ENCODE measurements around the gene KIFAP3. TPM values are rescaled to one million over a fixed set of nuclear protein-coding genes. Genes with fewer than 3 reads are reported as not detected.

KIFAP3 gene
- total and polyA plus RNA-seq, 2 of the 8 experiments (the other 6 are each of a cell fraction or from before 2014, with no cell fraction given) = 1.3 to 3.2 TPM

DNA sequence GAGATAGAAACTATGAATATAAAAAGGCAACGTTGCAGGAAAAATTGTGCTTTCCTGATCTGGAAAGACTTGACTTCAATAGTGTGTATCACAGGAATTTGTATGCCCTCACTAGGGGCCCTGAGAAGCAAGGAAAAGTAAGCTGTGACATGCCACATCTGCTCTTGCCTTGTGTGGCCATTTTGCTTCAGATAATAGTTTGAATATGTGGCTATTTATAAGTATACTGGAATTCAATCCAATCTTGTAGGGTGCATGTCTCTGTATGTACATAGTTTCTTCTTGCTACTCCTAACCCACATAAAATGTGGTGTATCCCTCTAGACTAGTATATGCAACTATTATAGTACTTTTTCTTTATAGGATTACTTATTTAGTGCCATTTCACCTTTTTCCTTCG lies 149.7 kb downstream of the KIFAP3 start:
- no peaks in the 10 kb centered on the region for H3K79me2 ChIP-seq (ENCODE audit: control insufficient read depth in 1 of 2, insufficient read depth in 2 of 2, low read length in 2 of 2)
- no peak overlapping the region for H4K5ac ChIP-seq (ENCODE audit: insufficient read length, low read depth, low read length)
- no peaks in the 10 kb centered on the region for H3K36me3 ChIP-seq (ENCODE audit: control insufficient read depth in 2 of 4, insufficient read depth in 4 of 4, low read length in 3 of 4)
- no peak overlapping the region for H3K9ac ChIP-seq (replicated peaks in 1 of 4; ENCODE audit: extremely low read depth in 1 of 4, low read depth in 3 of 4, low read length in 3 of 4)
- H3K9me3 ChIP-seq (ENCODE audit: insufficient read depth in 2 of 2, low read depth in 1 of 2, low read length in 1 of 2) = no peaks in the 10 kb centered on the region
- no peak overlapping the region for H3K18ac ChIP-seq (ENCODE audit: extremely low read depth, low read length)
- 90% methylated on average over 2 of the region's 2 CpGs; no CpG with 5 or more reads in 1 of the 2 experiments for WGBS, 2 experiments (ENCODE audit: extremely low coverage in 1 of 2, insufficient coverage in 1 of 2, insufficient read length in 1 of 2, insufficient replicate concordance in 2 of 2, low coverage in 1 of 2, low lambda C conversion rate in 2 of 2, missing lambda C conversion rate in 1 of 2)
- no peak for TF ChIP-seq RNF2 (IDR thresholded peaks at IDR 0.05; ENCODE audit: borderline replicate concordance, low read depth, low read length, missing control alignments, poor library complexity, severe bottlenecking)
- TF ChIP-seq BCL11A (IDR thresholded peaks at IDR 0.05; ENCODE audit: low read depth in 2 of 2, low read length in 2 of 2) = no peak
- no peak for FAIRE-seq
- H2BK15ac ChIP-seq (ENCODE audit: low read length) = no peak overlapping the region
- H3K79me1 ChIP-seq (ENCODE audit: low read depth, low read length) = no peaks in the 10 kb centered on the region
- CTCF ChIA-PET (ENCODE audit: partially characterized antibody) = no interaction called here
- no peak overlapping the region for H3K23ac ChIP-seq (ENCODE audit: insufficient read length)
- no peak overlapping the region for H3K4me2 ChIP-seq (ENCODE audit: insufficient read depth in 1 of 2, low read depth in 2 of 2, low read length in 2 of 2)
- no peaks in the 10 kb centered on the region for H3K4me1 ChIP-seq (replicated peaks in 1 of 4; ENCODE audit: control insufficient read depth in 3 of 4, insufficient read depth in 4 of 4, low read length in 3 of 4)
- H4K91ac ChIP-seq (replicated peaks; ENCODE audit: insufficient read length, low read length) = no peak overlapping the region
- no peak for DNase-seq (ENCODE audit: low read depth in 1 of 2, low spot score in 2 of 2)
- H3K27me3 ChIP-seq (replicated peaks in 1 of 4; ENCODE audit: control insufficient read depth in 3 of 4, extremely low read depth in 1 of 4, insufficient read depth in 3 of 4, low read length in 3 of 4) = no peaks in the 10 kb centered on the region
- H2BK12ac ChIP-seq (ENCODE audit: low read depth, low read length) = no peak overlapping the region
- H2BK120ac ChIP-seq (replicated peaks; ENCODE audit: low read depth, low read length) = no peak overlapping the region
- POLR2A ChIA-PET (ENCODE audit: partially characterized antibody) = no interaction called here
- H3K56ac ChIP-seq (replicated peaks; ENCODE audit: insufficient read length, low read depth, low read length) = no peak overlapping the region
- no peak overlapping the region for H3K4ac ChIP-seq (replicated peaks; ENCODE audit: insufficient read length, low read depth, low read length)
- H4K20me1 ChIP-seq (replicated peaks in 1 of 2; ENCODE audit: control insufficient read depth in 1 of 2, insufficient read depth in 2 of 2, low read length in 2 of 2) = no peaks in the 10 kb centered on the region
- no peak overlapping the region for H2BK5ac ChIP-seq (ENCODE audit: low read depth, low read length)
- H2AFZ ChIP-seq (ENCODE audit: low read length) = no peak overlapping the region
- H2BK20ac ChIP-seq (ENCODE audit: low read length) = no peak overlapping the region
- H2AK5ac ChIP-seq (ENCODE audit: low read depth, low read length) = no peak overlapping the region
- H3K14ac ChIP-seq (ENCODE audit: insufficient read length) = no peak overlapping the region
- no peak overlapping the region for H4K8ac ChIP-seq (ENCODE audit: extremely low read depth, insufficient read depth, low read length)
- H3K23me2 ChIP-seq (ENCODE audit: low read depth, low read length) = no peaks in the 10 kb centered on the region
- H3K4me3 ChIP-seq (ENCODE audit: extremely low read depth in 1 of 4, insufficient read depth in 2 of 4, low read depth in 3 of 4, low read length in 4 of 4) = no peak overlapping the region
- H3K27ac ChIP-seq (ENCODE audit: low read depth, low read length) = no peak overlapping the region

Data from H1 (cell line).